ENCODE results near the gene MAD1L1. TPM values are rescaled to one million over a fixed set of nuclear protein-coding genes. Genes with fewer than 3 reads are reported as not detected.

MAD1L1 gene
- total and polyA plus RNA-seq, 2 donors (not counting 1 experiment from before 2014, with no cell fraction given): 9.8 to 29.4 TPM

DNA sequence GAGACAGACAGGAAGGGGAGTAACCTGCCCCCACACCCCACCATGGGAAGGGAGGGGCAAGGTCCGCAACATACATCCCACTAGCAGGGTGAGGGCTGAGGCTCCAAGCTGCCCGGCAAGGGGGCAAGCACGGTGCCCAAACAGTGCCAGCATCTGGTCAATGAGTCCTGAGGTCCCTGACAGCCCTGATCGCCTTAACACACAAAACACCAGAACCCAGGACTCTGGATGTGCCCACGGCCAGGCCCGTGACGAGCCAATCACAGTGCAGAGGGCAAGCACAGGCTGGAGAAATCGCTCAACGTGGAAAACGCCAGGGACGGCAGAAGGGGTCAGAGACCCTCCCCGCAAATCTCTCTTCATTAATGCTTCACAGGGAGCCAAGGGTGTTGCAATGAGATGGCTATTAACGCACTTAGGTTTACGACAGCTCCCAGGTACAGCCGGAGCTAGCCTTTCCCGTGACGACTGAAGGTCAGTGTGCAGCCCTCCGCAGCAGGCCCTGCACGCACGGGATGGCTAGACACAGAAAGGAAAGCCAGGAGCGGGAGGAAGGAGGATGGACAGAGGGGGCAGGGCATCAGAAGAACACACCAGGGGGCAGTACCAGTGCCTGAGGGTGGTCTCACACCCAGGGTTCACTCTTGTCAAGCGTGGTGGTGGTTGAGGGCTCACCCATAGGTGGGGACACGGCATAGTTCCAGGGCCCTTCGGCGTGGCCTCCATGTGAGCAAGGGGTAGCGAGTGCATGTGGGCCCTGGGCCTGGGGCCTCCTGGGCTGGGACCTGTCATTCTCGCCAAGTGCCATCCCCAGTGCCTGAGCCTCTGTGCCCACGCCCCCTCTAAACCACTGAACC is 220.5 kb downstream of the MAD1L1 start:
- no peak overlapping the region for H3K4me2 ChIP-seq (ENCODE audit: extremely low read depth, insufficient read depth, low read length)
- no peak overlapping the region for H3K27ac ChIP-seq (ENCODE audit: insufficient read depth, low read length)
- no peak overlapping the region for H3K4me3 ChIP-seq (replicated peaks in 1 of 4; ENCODE audit: control extremely low read depth in 1 of 4, insufficient read depth in 1 of 4, low read depth in 3 of 4, low read length in 4 of 4)
- peaks cover 2% of the 10 kb centered on the region for H3K4me1 ChIP-seq (ENCODE audit: control insufficient read depth, extremely low read depth, insufficient read depth, low read length)
- H3K79me2 ChIP-seq (ENCODE audit: control insufficient read depth, insufficient read depth, low read length): no peaks in the 10 kb centered on the region
- DNase-seq (ENCODE audit: low read depth in 2 of 2): no peak
- H3K9ac ChIP-seq (ENCODE audit: insufficient read depth, low read length): no peak overlapping the region
- no peaks in the 10 kb centered on the region for H3K9me3 ChIP-seq (ENCODE audit: control insufficient read depth, insufficient read depth, low read depth, low read length)
- no peaks in the 10 kb centered on the region for H3K27me3 ChIP-seq (ENCODE audit: control insufficient read depth, insufficient read depth, low read length)
- no peaks in the 10 kb centered on the region for H4K20me1 ChIP-seq (ENCODE audit: control insufficient read depth, extremely low read depth, insufficient read depth, low read length)
- no peak overlapping the region for H2AFZ ChIP-seq (ENCODE audit: low read length)
- no peaks in the 10 kb centered on the region for H3K36me3 ChIP-seq (ENCODE audit: control insufficient read depth, insufficient read depth, low read length)
- TF ChIP-seq, protein P1, sequence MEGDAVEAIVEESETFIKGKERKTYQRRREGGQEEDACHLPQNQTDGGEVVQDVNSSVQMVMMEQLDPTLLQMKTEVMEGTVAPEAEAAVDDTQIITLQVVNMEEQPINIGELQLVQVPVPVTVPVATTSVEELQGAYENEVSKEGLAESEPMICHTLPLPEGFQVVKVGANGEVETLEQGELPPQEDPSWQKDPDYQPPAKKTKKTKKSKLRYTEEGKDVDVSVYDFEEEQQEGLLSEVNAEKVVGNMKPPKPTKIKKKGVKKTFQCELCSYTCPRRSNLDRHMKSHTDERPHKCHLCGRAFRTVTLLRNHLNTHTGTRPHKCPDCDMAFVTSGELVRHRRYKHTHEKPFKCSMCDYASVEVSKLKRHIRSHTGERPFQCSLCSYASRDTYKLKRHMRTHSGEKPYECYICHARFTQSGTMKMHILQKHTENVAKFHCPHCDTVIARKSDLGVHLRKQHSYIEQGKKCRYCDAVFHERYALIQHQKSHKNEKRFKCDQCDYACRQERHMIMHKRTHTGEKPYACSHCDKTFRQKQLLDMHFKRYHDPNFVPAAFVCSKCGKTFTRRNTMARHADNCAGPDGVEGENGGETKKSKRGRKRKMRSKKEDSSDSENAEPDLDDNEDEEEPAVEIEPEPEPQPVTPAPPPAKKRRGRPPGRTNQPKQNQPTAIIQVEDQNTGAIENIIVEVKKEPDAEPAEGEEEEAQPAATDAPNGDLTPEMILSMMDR (conservative IDR thresholded peaks at IDR 0.05 in 1 of 2, IDR thresholded peaks at IDR 0.05 in 1 of 2; ENCODE audit: low read depth in 1 of 2, low read length in 2 of 2): no peak
- TF ChIP-seq EZH2 (IDR thresholded peaks at IDR 0.05; ENCODE audit: low read length, missing control alignments): no peak

DNA sequence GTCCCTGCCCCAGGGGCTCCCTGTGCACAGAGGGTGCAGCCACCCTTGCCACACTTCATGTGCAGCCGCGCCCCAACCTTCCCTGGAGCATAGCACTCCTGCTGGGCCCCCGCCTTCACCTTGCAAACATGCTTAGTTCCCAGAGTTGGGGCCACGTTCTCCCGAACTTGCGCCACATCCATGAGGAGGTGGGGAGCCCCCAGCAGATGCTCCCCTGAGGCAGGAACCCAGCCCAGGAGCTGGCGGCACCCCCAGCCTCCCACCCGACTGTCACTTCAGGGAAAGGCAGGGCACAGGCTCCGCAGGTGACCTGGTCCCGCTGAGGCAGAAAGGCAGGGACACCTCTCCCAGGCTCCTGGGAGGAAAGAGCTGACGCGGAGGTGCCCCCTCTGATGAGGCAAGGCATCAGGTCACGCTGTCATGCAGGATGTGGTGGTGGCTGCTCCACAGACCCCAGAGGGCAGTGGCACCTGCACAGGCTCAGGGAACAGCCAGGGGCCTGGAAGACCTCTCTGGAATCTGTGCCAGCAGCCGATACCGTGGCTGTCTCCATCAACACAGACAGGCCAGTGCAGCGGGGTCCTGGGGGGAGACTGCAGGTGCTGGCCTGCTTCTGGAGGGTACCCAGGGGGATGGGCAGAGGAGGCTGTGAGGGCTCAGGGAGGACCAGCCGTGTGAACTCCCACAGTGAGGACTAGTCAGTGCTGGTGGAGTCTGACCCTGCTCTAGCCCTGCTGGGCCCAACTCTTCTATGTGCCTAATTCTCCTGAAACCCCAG is 221.3 kb downstream of the MAD1L1 start:
- Histone ChIP-seq H3K36me3 (ENCODE audit: control insufficient read depth, insufficient read depth, low read length) (no peaks in the 10 kb centered on the region), H3K9ac (ENCODE audit: insufficient read depth, low read length) (no peak overlapping the region), H3K79me2 (ENCODE audit: control insufficient read depth, insufficient read depth, low read length) (no peaks in the 10 kb centered on the region), H3K27me3 (ENCODE audit: control insufficient read depth, insufficient read depth, low read length) (no peaks in the 10 kb centered on the region), H3K27ac (ENCODE audit: insufficient read depth, low read length) (no peak overlapping the region), H2AFZ (ENCODE audit: low read length) (no peak overlapping the region), H4K20me1 (ENCODE audit: control insufficient read depth, extremely low read depth, insufficient read depth, low read length) (no peaks in the 10 kb centered on the region), H3K4me3 (replicated peaks in 1 of 4; ENCODE audit: control extremely low read depth in 1 of 4, insufficient read depth in 1 of 4, low read depth in 3 of 4, low read length in 4 of 4) (no peak overlapping the region), H3K4me2 (ENCODE audit: extremely low read depth, insufficient read depth, low read length) (no peak overlapping the region), H3K4me1 (ENCODE audit: control insufficient read depth, extremely low read depth, insufficient read depth, low read length) (peaks cover 2% of the 10 kb centered on the region), H3K9me3 (ENCODE audit: control insufficient read depth, insufficient read depth, low read depth, low read length) (no peaks in the 10 kb centered on the region)
- DNase-seq (ENCODE audit: low read depth in 2 of 2): no peak
- TF ChIP-seq, protein P1 (conservative IDR thresholded peaks at IDR 0.05 in 1 of 2, IDR thresholded peaks at IDR 0.05 in 1 of 2; ENCODE audit: low read depth in 1 of 2, low read length in 2 of 2): no peak
- no peak for TF ChIP-seq EZH2 (IDR thresholded peaks at IDR 0.05; ENCODE audit: low read length, missing control alignments)

DNA sequence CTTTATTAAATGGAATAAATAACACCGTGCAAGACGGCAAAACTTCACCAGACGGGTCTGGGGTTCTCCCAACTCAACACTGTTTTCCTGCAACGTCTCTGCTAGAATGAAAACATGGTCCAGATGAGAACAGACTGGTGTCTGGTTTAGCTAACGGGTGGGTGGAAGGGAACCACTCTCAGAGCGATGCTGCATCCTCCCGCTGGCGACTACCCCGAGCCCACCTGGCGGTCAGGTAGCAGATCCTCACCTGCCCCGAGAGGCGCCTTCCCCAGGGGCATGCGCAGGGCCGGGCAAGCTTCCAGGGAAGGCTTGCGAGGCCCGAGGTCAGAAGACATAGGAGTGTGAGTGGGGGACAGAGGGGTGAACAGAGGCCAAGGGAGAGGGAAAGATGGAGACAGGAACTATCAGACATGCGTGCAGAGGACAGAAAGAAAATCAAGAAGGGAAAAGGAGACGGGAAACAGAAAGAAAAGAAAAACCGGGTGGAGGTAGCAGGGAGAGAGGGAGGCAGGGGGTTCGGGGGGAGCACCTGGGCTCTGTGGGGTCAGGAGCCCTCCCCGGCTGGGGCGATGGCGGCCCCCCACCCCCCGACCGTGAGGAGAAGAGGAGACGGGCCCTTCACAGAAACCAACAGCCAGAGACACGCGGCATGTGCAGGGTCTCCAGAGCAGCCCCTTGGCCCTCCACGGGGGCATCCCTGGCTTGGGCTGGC is 222.0 kb downstream of the MAD1L1 start:
- H3K4me3 ChIP-seq (replicated peaks in 1 of 4; ENCODE audit: control extremely low read depth in 1 of 4, insufficient read depth in 1 of 4, low read depth in 3 of 4, low read length in 4 of 4): no peak overlapping the region
- no peaks in the 10 kb centered on the region for H4K20me1 ChIP-seq (ENCODE audit: control insufficient read depth, extremely low read depth, insufficient read depth, low read length)
- DNase-seq (ENCODE audit: low read depth in 2 of 2): no peak
- TF ChIP-seq, protein P1 (conservative IDR thresholded peaks at IDR 0.05 in 1 of 2, IDR thresholded peaks at IDR 0.05 in 1 of 2; ENCODE audit: low read depth in 1 of 2, low read length in 2 of 2): no peak
- TF ChIP-seq EZH2 (IDR thresholded peaks at IDR 0.05; ENCODE audit: low read length, missing control alignments): no peak
- no peak overlapping the region for H3K4me2 ChIP-seq (ENCODE audit: extremely low read depth, insufficient read depth, low read length)
- no peaks in the 10 kb centered on the region for H3K36me3 ChIP-seq (ENCODE audit: control insufficient read depth, insufficient read depth, low read length)
- H3K9ac ChIP-seq (ENCODE audit: insufficient read depth, low read length): no peak overlapping the region
- peaks cover 2% of the 10 kb centered on the region for H3K4me1 ChIP-seq (ENCODE audit: control insufficient read depth, extremely low read depth, insufficient read depth, low read length)
- H3K9me3 ChIP-seq (ENCODE audit: control insufficient read depth, insufficient read depth, low read depth, low read length): no peaks in the 10 kb centered on the region
- no peaks in the 10 kb centered on the region for H3K79me2 ChIP-seq (ENCODE audit: control insufficient read depth, insufficient read depth, low read length)
- no peaks in the 10 kb centered on the region for H3K27me3 ChIP-seq (ENCODE audit: control insufficient read depth, insufficient read depth, low read length)
- no peak overlapping the region for H3K27ac ChIP-seq (ENCODE audit: insufficient read depth, low read length)
- no peak overlapping the region for H2AFZ ChIP-seq (ENCODE audit: low read length)

Data from fibroblast of lung (primary cell).